Right ventricle myocardium superior (tissue), 1 donor: ENCODE results near the gene CSF2RB. TPM values are rescaled to one million over a fixed set of nuclear protein-coding genes. Genes with fewer than 3 reads are reported as not detected.

Experiments
- ATAC-seq: fragments of 200-7000 bp; cut with Tn5 transposase; one replicate; pipeline ENCODE4 v1.9.1; 2020; ENCODE audit warnings: mild to moderate bottlenecking; ENCODE audit not compliant: poor library complexity
- DNase-seq: peaks from one replicate; pipeline ENCODE4 v3.0.0-alpha.2; 2020
- intact Hi-C: fragments of 100-400 bp; cut with DNase I; formaldehyde crosslinking; loops from one replicate; pipeline ENCODE4 v1.11.2; 2022
- total RNA-seq: library from RNA; stranded (reverse); fragmentation: NEBNext Ultra II Directional; extraction: Animal tissue kit (Norgen Biotek cat#: 25700); gene quantifications from one replicate; pipeline ENCODE4 v1.2.1, GENCODE V29; 2021
- donor health status: DM: no; HTN: yes; CAD: no; lungs with severe emphysema.

Gene CSF2RB
- total RNA-seq, 1 donor from 2014 or later: 2.2 TPM

DNA sequence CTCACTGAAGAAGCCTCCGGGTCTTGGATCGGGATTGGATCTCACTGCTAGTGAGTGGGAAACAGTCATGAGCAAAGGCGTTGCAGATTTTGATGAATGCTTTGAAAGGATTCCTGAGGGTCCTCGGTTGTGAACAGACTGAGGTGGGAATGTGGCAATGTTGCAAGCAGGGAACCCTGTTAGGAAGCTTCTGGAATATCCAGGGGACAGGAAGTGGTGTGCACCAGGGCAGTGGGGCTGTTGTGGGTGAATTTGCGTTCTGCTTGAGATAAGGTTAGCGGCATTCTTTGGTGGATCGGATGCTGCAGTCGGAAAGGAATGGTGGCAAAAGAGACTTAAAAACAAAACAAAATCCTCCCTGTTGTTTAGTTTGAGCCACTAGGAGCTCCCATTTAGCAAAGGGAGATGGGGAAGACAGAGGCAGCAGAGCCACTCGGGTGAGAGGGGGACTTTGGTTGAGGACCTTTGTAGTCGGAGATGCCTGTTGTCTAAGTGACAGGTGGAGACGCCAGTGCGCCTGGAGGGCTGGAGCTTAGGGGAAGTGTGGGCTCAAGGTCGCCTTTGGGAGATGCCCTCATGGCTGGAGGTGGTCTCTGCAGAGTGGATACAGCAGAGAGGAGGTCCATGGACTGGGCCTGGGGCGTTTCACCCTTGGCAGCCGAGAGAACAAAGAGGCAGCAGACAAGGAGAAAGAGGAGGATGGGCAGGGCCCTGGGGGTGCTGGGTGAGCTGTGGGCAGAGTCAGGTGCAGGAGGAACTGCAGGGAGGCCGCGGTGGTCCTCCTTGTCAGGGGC is 37.6 kb downstream of the CSF2RB start:
- DNase-seq: no peak
- ATAC-seq: no peak
- intact Hi-C loops: no loop called here

DNA sequence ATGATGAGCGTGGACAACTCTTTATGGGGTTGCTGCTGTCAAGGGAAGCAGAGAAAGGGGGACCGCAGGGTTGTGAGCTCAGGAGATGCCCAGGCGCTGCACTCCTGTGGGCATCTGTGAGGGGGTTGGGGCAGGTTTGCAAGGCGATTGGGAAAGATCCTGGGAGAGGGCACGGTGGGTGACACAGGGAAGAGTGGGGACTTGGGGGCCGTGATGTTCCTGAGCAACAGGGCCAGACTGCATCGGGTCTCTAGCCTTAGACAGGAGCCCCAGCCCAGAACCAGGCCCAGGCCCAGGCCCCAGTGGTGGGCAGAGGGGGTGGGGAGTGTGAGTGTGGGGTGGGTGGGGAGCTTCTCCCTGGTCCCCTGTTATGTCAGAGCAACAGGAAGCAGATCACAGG is 38.3 kb downstream of the CSF2RB start:
- ATAC-seq: no peak
- intact Hi-C loops: no loop called here
- DNase-seq: no peak

DNA sequence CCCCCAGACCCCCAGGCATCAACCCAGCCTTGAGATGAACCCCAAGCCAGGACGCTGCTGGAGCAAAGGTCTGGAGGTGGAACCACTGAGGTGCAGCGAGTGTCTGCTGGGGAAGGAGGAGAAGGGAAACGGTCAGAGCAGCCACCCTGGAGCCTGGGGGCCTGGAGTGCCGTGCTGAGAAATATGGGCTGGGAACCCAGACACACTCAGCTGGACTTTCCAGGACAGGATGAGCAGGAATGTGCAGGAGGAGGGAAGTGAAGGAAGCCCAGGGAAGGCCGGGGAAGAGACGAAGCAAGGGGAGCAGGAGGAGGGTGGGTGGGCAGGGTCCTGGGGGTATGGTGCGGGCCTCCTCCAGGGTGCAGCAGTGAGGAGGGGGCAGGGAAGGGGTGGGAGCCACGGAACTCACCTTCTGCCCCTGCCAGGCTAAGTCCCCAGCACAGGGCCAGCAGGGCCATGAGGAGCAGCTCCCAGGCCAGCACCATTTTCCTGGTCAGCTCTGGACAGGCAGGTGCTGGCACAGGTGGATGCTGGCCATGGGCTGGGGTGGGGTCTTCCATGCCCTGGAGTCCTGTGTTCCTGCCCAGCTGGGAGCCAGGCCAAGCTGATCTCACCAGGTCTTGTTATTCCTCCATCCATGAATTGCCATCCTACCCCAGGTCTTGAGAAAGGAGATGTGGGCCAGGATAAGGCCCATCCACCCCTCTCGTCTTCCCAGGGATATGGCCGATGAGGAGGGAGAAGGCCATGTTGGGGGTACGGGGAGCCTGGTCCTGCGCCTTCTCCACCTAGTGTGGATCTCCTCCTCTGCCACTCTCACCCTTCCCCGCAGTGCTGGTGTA is 40.0 kb downstream of the CSF2RB start:
- ATAC-seq (no peak), DNase-seq (no peak)
- intact Hi-C loops: no loop called here

DNA sequence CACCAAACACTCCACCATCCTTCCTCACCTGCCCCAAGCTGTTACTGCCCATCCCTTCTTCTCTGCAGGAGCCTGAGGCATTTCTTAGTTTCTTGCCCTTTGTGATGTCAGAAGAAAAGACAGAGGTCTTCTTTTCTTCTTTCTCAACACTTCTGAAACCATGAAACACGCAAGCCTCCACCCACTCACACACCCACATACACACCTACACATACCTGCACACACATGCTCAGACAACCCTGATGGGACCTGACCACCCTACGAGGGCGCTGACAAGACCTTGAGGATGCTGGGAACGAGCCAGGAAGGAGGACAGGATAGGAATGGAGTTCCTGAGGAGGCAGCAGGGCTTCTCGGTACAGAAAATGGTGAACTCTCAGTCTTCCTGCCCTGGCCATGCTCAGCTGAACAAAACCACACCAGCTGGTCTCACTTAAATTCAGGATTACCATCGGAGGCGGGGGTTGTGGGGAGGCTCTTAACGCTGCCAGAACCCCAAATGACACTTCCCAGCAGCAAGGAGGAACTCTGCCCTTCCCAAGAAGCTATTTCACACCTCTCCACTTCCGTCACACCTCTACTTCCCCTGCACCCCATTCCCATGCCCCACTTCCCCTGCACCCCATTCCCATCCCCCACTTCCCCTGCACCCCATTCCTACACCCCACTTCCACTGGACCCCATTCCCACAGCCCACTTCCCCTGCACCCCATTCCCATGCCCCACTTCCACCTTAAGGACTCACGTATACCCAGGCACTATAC is 41.0 kb downstream of the CSF2RB start:
- no peak for DNase-seq
- intact Hi-C loops: no loop called here
- ATAC-seq: no peak

DNA sequence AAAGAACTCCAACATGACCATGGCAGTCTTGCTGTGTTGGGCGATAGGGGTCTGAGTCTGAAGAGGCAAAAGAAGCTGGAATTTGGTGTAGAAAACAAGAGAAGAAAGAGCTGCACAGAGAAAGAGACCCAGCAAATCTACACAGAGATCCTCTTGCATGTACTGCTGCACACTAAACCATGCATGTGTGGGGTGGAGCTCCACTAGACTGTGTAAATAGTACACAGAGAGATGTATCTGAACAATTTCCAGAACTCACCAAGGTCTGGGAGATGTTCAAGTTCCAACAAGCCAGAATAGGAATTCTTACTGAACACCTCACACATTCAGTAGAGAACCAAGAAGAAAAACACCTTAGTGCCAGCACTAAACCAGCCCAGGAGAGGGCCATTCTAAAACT is 42.3 kb downstream of the CSF2RB start:
- no peak for ATAC-seq
- DNase-seq: no peak
- intact Hi-C loops: no loop called here

DNA sequence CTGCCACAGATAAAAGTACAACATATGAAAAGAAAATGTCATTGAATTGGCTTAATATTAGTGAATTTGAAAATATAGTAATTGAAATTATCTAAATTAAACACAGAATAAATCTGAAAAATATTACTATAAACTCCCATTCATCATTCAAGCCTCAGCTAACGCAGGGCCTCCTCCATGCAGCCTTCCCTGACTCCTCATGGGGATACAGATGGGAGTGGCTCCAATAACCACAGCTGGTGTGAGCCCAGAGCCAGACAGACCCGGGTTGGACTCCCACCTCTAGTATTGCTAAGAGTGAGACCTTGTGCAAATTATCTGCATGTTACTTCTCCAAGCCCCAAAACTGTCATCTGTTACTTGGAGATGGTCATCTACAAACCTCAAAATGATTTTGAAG is 44.9 kb downstream of the CSF2RB start:
- ATAC-seq (no peak), DNase-seq (no peak)
- intact Hi-C loops: no loop called here

DNA sequence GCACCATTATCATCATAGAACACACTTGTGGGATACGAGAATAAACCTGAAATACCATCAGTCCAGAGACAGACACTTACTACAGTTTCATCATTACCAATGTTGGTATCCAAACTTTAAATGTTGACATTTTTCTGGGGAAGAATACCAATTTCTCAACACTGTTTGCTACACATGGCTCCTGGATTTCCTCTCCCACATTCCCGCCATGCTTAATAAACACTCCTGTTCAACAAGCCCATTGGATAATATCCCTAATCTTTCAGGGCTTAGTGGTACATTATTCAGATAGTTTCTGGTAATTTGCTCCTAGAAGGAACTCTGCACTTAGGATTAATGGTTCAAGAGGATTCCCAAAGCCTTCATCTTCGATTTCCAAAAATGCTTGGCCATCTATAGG is 48.2 kb downstream of the CSF2RB start:
- intact Hi-C loops: no loop called here
- DNase-seq (no peak), ATAC-seq (no peak)

DNA sequence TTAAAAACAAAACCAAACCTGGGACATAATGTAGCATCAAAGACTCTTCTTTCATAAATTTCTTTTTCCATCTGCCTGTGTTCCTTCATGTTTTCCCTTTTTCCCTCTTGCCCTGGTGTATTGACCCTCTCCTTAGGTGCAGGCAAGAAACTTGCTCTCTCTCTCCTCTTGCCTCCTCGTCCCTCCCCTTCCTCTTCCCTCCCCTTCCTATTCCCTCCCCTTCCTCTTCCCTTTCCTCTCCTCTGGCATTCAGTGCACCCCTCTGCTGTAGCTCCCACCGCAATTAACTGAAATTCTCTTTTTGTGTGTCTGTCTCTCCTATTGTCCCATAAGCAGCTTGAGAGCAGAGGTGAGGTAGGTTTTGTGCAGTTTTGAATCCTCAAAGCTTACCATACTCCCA is 49.9 kb downstream of the CSF2RB start:
- ATAC-seq: no peak
- no peak for DNase-seq
- intact Hi-C loops: no loop called here

DNA sequence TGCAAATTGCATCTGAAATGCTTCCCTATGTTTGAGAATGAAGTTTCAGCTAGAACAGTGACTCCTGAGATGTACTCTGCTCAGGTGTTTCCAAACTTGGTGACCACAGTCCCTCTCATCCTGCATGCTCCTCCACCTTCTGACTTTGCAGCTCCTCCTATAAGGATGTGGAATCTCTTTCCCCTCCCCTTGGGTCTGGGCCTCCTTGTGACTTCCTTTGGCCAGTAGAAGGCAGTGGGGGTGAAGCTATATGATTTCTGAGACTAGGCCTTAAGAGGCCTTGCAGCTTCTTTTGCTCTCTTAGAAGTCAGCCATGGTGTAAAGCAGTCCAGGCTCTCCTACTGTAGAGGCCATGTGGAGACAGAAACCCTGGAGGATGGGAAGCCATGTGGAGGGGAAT is 50.7 kb downstream of the CSF2RB start:
- intact Hi-C loops: no loop called here
- no peak for DNase-seq
- no peak for ATAC-seq

DNA sequence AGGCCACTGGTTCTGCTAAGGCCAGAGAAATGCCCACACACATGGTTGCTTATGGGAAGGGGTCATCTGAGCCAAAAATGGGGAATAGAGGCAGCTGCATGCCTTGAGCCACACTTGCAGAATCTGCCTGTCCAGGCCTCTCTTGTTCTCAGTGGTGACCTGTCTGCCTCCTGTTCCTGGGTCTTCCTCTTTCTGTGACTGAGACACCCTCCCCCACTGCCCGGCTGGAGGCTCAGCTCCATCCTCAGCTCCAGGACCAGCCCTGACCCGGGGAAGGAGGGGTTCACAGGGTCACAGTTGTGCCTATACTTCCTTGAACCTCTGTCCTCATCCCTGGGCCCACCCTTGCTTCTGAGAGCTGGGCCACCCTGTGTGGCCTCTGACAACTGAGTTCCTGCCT is 52.3 kb downstream of the CSF2RB start:
- DNase-seq: no peak
- intact Hi-C loops: no loop called here
- no peak for ATAC-seq

DNA sequence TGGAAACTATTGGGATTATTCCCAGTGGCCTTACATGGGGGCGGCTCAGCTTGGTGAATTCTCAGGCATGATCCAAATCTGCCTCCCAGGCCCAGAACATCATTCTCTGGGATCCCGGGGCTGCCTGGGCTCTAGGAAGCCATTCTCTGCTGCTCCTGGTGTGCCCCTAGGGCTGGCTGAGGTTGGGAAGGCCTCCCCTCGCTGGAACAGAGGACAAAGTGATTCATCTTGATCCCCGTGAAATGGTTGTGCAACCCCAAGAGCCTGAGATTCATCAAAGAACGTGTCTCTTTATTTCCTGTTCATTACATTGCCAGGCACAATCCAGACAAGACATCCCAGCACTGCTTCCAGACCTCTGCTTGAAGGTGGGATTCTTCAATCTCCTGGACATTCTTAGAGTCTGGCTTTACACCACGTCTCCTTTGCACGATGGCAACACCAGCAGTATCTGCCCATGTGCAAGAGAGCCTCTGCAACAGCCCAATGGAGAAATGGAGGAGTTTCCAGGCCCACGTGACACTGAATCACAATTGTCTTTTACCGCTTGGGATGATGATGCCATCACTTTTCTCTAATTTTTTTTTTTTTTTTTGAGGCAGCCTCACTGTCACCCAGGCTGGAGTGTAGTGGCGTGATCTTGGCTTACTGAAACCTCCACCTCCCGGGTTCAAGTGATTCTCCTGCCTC is 53.6 kb downstream of the CSF2RB start:
- DNase-seq: no peak
- no peak for ATAC-seq
- intact Hi-C loops: no loop called here

DNA sequence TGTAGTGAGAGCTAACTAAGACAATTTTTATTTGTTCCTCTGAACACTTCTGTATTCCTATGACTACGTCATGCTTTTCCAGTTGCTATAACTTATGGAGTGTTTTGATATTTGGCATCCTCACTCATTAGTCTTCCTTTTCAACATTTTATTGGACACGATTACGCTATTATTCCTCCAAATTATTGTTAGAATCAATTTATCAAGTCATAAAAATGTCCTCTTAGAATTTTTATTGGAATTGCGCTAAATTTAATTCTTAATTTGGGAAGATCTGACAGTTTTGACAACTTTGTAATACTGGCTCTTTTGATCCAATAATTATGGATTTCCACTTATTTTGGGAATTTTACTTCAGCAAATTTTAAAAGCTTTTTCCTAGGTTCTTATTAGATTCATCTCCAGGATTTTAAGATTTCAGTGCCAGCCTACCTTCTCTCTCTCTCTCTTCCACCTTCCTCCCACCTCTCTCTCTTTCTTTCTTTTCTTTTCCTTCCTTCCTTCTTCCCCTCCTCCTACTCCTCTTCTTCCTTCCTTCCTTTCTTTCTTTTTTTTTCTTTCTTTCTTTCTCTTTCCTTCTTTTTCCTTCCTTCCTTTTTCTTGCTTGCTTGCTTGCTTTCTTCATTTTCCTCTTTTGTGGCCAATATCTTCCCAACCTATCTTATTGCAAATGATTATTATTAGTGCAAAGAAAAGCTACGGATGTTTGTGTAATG is 55.0 kb downstream of the CSF2RB start:
- intact Hi-C loops: no loop called here
- ATAC-seq: no peak
- no peak for DNase-seq

DNA sequence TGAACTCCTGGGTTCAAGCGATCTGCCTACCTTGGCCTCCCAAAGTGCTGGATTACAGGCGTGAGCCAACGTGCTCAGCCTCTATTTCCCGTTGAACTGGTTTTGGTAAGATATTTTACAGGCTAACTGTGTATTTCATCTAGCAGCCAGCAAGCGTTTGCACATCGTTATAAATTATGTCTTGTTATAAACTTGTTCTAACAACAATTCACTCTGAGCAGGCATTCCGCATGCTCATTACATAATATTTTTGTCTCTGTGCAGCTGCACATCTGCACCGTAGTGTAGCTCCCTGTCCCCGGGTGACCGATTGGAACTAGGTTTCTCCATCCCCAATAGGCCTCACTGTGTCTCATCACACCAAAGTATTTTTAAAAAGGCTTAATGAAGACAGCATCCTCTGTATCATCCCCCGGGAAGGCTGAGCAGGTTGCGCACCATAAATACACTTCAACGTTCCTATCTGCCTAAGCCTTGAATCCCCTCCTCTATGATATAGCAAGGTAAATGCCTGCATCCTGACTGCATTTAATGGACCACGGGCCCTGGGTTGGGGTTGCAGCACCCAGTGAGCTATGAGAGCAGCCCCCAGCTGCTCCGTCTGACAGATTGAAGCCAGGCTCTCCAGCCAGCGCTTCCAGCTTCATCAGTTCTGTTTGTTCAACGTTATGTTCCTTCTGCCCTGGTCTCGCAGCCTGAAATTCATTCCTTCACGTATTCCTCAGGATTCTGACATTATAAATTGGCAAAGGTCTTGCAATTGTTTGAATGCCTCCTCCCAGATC is 58.1 kb downstream of the CSF2RB start:
- intact Hi-C loops: loop anchor here (10.0 kb wide), 1 partner anchor 97 kb away; no protein-coding TSS in a partner anchor

DNA sequence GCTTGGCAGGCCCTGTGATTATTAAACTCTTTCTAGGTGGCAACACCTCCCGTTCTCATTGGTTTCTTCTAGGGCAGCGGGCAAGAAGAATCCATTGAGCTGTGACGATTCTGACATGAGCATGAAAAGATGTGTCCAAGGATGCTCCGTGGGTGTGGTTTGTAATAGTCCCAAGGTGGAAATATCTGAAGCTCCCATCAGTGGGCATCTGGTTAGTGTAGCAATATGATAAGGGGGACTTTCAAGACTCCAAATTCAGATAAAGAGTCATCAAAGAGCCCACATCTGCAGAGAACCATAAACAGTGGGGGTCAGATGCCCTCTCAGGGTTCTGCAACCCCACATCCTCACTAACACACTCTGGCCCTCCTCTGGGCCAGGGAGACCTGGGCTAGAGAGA is 63.2 kb downstream of the CSF2RB start:
- ATAC-seq: no peak
- intact Hi-C loops: loop anchor here (5.0 to 10.0 kb wide), 2 partner anchors 102 to 194 kb away; no protein-coding TSS in a partner anchor
- no peak for DNase-seq

More for the DNA sequence above, 58.1 kb downstream of the CSF2RB start:
- ATAC-seq: no peak
- no peak for DNase-seq

DNA sequence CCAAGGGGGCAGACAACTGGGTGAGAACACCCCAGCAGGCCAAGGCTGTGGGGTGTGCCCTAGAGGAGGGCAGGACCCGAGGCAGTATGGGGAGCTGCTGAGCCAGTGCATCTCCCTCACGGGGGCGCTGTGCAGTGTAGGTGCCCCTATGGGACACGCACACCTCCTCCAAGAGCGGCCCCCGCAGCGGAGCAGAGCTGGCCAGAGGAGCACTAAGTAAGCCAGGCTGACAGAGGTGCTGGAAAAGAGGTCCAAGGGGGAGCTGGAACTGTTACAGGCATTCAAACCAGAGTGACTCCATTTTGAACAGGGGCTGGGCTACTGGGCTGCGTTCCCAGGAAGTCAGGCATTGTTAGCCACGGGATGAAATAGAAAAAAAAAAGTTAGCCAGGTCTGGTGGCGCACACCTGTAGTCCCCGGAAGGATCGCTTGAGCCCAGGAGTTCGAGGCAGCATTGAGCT is 64.0 kb downstream of the CSF2RB start:
- intact Hi-C loops: loop anchor here (5.0 to 10.0 kb wide), 2 partner anchors 103 to 195 kb away; no protein-coding TSS in a partner anchor
- peak; percentile 76 for DNase-seq
- ATAC-seq: peak; percentile 76

DNA sequence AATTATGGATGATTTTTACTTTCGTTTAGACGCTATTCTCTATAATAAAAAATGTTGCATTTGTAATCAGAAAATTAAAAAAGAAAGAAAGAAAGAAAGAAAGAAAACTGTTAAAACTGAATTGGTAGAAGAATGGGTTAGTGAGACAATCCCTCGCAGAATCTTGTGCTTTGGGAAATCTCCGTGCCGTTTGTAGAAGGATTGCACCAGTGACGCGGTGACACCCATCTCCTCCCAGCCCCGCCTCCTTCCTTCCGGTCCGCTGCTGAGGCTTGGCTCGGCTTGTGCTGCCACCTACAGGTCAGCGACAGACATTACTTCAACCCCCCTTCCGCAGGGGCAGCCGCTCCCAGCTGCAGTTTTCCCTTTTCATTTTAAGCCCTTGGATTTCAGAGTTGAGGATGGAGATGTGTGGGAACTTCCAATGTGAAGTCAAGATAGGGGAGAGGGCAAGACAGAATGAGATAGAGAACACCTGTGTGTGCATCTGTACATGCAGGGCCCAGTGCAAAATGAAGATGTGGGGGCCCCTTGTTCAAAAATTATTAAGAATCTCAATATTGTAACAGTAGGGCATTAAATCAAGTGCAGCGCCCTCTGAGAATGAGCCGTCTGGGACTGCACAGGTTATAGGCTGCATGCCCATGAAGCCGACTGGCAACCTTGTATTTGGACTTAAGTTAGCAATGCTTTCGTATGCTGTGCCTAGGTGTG is 64.7 kb downstream of the CSF2RB start:
- intact Hi-C loops: loop anchor here (5.0 to 10.0 kb wide), 2 partner anchors 103 to 196 kb away; no protein-coding TSS in a partner anchor
- ATAC-seq (peak; percentile 99), DNase-seq (peak; percentile 94)
